ENCODE results near the gene ZBTB6.

DNA sequence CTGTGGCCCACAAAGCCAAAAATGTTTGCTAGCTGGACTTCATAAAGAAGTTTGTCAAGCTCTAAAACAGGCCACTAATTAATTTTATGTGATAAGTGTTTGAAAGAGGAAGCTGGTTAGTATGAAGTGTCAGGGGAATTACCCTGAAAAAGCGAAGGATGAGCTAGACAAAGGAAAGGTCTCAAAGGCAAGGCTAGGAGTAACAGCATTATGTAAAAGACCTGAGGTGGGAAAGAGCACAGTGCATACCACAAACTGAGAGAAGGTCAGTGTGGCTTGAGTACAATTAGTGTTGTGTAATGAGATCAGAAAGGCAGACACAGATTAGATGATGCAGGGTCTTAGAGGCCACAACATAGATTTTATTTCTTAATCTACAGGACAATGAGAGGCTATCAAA, 37.6 kb downstream of the ZBTB6 start:
- TF ChIP-seq, protein P1, sequence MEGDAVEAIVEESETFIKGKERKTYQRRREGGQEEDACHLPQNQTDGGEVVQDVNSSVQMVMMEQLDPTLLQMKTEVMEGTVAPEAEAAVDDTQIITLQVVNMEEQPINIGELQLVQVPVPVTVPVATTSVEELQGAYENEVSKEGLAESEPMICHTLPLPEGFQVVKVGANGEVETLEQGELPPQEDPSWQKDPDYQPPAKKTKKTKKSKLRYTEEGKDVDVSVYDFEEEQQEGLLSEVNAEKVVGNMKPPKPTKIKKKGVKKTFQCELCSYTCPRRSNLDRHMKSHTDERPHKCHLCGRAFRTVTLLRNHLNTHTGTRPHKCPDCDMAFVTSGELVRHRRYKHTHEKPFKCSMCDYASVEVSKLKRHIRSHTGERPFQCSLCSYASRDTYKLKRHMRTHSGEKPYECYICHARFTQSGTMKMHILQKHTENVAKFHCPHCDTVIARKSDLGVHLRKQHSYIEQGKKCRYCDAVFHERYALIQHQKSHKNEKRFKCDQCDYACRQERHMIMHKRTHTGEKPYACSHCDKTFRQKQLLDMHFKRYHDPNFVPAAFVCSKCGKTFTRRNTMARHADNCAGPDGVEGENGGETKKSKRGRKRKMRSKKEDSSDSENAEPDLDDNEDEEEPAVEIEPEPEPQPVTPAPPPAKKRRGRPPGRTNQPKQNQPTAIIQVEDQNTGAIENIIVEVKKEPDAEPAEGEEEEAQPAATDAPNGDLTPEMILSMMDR (IDR thresholded peaks at IDR 0.05), result no peak
- TF ChIP-seq POLR2A (IDR thresholded peaks at IDR 0.05), result no peak
- TF ChIP-seq EP300 (IDR thresholded peaks at IDR 0.05), result no peak
